ENCODE measurements around the gene LCOR. TPM values are rescaled to one million over a fixed set of nuclear protein-coding genes. Genes with fewer than 3 reads are reported as not detected.

Gene LCOR
- total RNA-seq, 4 donors from 2014 or later = 12.5 to 22.0 (median 14.9) TPM

- WGBS, 2 donors = 94 to 98% methylated on average over 12 of the region's 12 CpGs
- intact Hi-C loops (cut with DNase I; ENCODE audit: low total_unique reads) = no loop called here
- no peak for TF ChIP-seq CTCF (IDR thresholded peaks at IDR 0.05)
- no peak for TF ChIP-seq POLR2A (IDR thresholded peaks at IDR 0.05)
- no peak overlapping the region for H3K4me3 ChIP-seq (ENCODE audit: low read depth, poor library complexity, severe bottlenecking)
- no peak for DNase-seq (ENCODE audit: low spot score in 2 of 2)
Observed at GRCh38 chr10:96982149-96982930, 150.2 kb downstream of the LCOR start.

GRCh38 chr10:96984541-96985131, 152.5 kb downstream of the LCOR start:
- no peak overlapping the region for H3K4me3 ChIP-seq (ENCODE audit: low read depth, poor library complexity, severe bottlenecking)
- intact Hi-C loops (cut with DNase I; ENCODE audit: low total_unique reads) = no loop called here
- WGBS, 2 donors = 66 to 74% methylated on average over 14 of the region's 14 CpGs

GRCh38 chr10:96986200-96986856, 154.2 kb downstream of the LCOR start:
- TF ChIP-seq POLR2A (IDR thresholded peaks at IDR 0.05) (no peak), CTCF (IDR thresholded peaks at IDR 0.05) (no peak)
- intact Hi-C loops (cut with DNase I; ENCODE audit: low total_unique reads) = no loop called here
- 92 to 96% methylated on average over 6 of the region's 6 CpGs for WGBS, 2 donors
- no peak for DNase-seq (ENCODE audit: low spot score in 2 of 2)
- no peak overlapping the region for H3K4me3 ChIP-seq (ENCODE audit: low read depth, poor library complexity, severe bottlenecking)

More at GRCh38 chr10:96984541-96985131, 152.5 kb downstream of the LCOR start:
- DNase-seq (ENCODE audit: low spot score in 2 of 2) = no peak
- no peak for TF ChIP-seq POLR2A (IDR thresholded peaks at IDR 0.05)
- no peak for TF ChIP-seq CTCF (IDR thresholded peaks at IDR 0.05)

- no peak overlapping the region for H3K4me3 ChIP-seq (ENCODE audit: low read depth, poor library complexity, severe bottlenecking)
- intact Hi-C loops (cut with DNase I; ENCODE audit: low total_unique reads) = no loop called here
- no peak for TF ChIP-seq POLR2A (IDR thresholded peaks at IDR 0.05)
- TF ChIP-seq CTCF (IDR thresholded peaks at IDR 0.05) = no peak
- DNase-seq (ENCODE audit: low spot score in 2 of 2) = no peak
- 28 to 50% methylated on average over 2 of the region's 2 CpGs for whole genome bisulfite sequencing, 2 donors
Observed at GRCh38 chr10:96987141-96987841, 155.2 kb downstream of the LCOR start.

- no peak for DNase-seq (ENCODE audit: low spot score in 2 of 2)
- intact Hi-C loops (cut with DNase I; ENCODE audit: low total_unique reads) = no loop called here
- no peak for TF ChIP-seq CTCF (IDR thresholded peaks at IDR 0.05)
- no peak for TF ChIP-seq POLR2A (IDR thresholded peaks at IDR 0.05)
- WGBS, 2 donors = 87 to 91% methylated on average over 3 of the region's 3 CpGs
- H3K4me3 ChIP-seq (ENCODE audit: low read depth, poor library complexity, severe bottlenecking) = no peak overlapping the region
Observed at GRCh38 chr10:96987842-96988175, 155.7 kb downstream of the LCOR start.
